Posterior vena cava (tissue), 2 donors: ENCODE data around the gene PDE4D. TPM values are rescaled to one million over a fixed set of nuclear protein-coding genes. Genes with fewer than 3 reads are reported as not detected.
"Not testable (repeated sequence)": the region's sequence is repeated elsewhere in the genome, so short reads cannot be mapped to it uniquely, and the experiment has no call there.

Experiments used
- DNase-seq: peaks from one replicate; pipeline ENCODE4 v3.0.0-alpha.2; 2020; ENCODE audit warnings: low spot score
- intact Hi-C, 2 donors: fragments of 100-400 bp; cut with DNase I; formaldehyde crosslinking; loops; one replicate each; pipeline versions ENCODE4 v1.14.1 to v1.14.2; 2022 to 2023
- total RNA-seq, 2 donors: library from RNA; stranded (reverse); fragmentation: NEBNext Ultra II Directional; extraction: Animal tissue kit (Norgen Biotek cat#: 25700); gene quantifications; one replicate each; pipeline ENCODE4 v1.2.1, GENCODE V29; 2021
- donor health status: DM: yes; HTN: yes; CAD: no.
- donor health status: DM: yes; HTN: yes; CAD: no.

Gene PDE4D
- total RNA-seq, 2 donors from 2014 or later: 72.4 to 106 TPM

GRCh38 chr5:59583810-59584562, 309.5 kb downstream of the PDE4D start:
- no peak for DNase-seq
- intact Hi-C loops: no loop called here

GRCh38 chr5:59583151-59583809, 310.2 kb downstream of the PDE4D start:
- DNase-seq: no peak
- intact Hi-C loops: no loop called here

GRCh38 chr5:59582746-59583145, 310.8 kb downstream of the PDE4D start:
- no peak for DNase-seq
- intact Hi-C loops: no loop called here

GRCh38 chr5:59579824-59580167, 313.7 kb downstream of the PDE4D start:
- intact Hi-C loops: no loop called here
- DNase-seq: no peak

GRCh38 chr5:59579101-59579823, 314.3 kb downstream of the PDE4D start:
- intact Hi-C loops: no loop called here
- DNase-seq: no peak

GRCh38 chr5:59577485-59577884, 316.0 kb downstream of the PDE4D start:
- DNase-seq: no peak
- intact Hi-C loops: no loop called here

GRCh38 chr5:59575648-59576445, 317.7 kb downstream of the PDE4D start:
- no peak for DNase-seq

GRCh38 chr5:59573509-59573908, 320.0 kb downstream of the PDE4D start:
- intact Hi-C loops, DNase-seq: not testable (repeated sequence)

More at GRCh38 chr5:59575648-59576445, 317.7 kb downstream of the PDE4D start:
- intact Hi-C loops: no loop called here

- intact Hi-C loops: no loop called here
- no peak for DNase-seq
These were observed 322.5 kb downstream of the PDE4D start for GRCh38 chr5:59571067-59571466.

- DNase-seq: no peak
- intact Hi-C loops: no loop called here
These were observed 323.8 kb downstream of the PDE4D start for GRCh38 chr5:59569608-59570334.

GRCh38 chr5:59569158-59569557, 324.4 kb downstream of the PDE4D start:
- DNase-seq: no peak
- intact Hi-C loops: no loop called here

- DNase-seq: no peak
- intact Hi-C loops: no loop called here
These were observed 325.4 kb downstream of the PDE4D start for GRCh38 chr5:59568161-59568560.

GRCh38 chr5:59565551-59565950, 328.0 kb downstream of the PDE4D start:
- no peak for DNase-seq

GRCh38 chr5:59564895-59565294, 328.6 kb downstream of the PDE4D start:
- DNase-seq: no peak
- intact Hi-C loops: no loop called here

More at GRCh38 chr5:59565551-59565950, 328.0 kb downstream of the PDE4D start:
- intact Hi-C loops: no loop called here

GRCh38 chr5:59562756-59563389, 330.7 kb downstream of the PDE4D start:
- intact Hi-C loops: no loop called here
- DNase-seq: no peak

GRCh38 chr5:59560553-59560952, 333.0 kb downstream of the PDE4D start:
- intact Hi-C loops: no loop called here
- no peak for DNase-seq

- no peak for DNase-seq
- intact Hi-C loops: no loop called here
These were observed 333.7 kb downstream of the PDE4D start for GRCh38 chr5:59559847-59560246.

GRCh38 chr5:59559323-59559722, 334.2 kb downstream of the PDE4D start:
- intact Hi-C loops: no loop called here
- DNase-seq: no peak
